SK-N-SH treated with all-trans-retinoic acid at 6 μM for 48 hours (cell line): ENCODE results near the gene HP1BP3.

Source experiments
- ATAC-seq: fragments of 200-7000 bp; cut with Tn5 transposase; 3 replicates; pipeline ENCODE4 v1.9.1; 2020; ENCODE audit warnings: mild to moderate bottlenecking, moderate library complexity
- ARNTL ChIP-seq: fragments of 450-650 bp; formaldehyde crosslinking; IDR thresholded peaks from 2 replicates; pipeline ENCODE4 v1.5.0; 2020; ENCODE audit warnings: low read depth, mild to moderate bottlenecking, moderate library complexity, borderline replicate concordance
- BACH2 ChIP-seq: fragments of 250-450 bp; sonication (Bioruptor Pico); IDR thresholded peaks from 2 replicates; pipeline ENCODE4 v1.9.0; 2021; ENCODE audit warnings: mild to moderate bottlenecking, borderline replicate concordance
- CSDC2 ChIP-seq: fragments of 250-450 bp; sonication (Bioruptor Pico); IDR thresholded peaks from 2 replicates; pipeline ENCODE4 v1.5.0; 2020; ENCODE audit warnings: mild to moderate bottlenecking, moderate library complexity
- ESRRG ChIP-seq: fragments of 250-450 bp; sonication (Bioruptor Pico); IDR thresholded peaks from 2 replicates; pipeline ENCODE4 v1.6.1; 2021; ENCODE audit warnings: mild to moderate bottlenecking
- GLIS3 ChIP-seq: fragments of 250-450 bp; sonication (Bioruptor Pico); IDR thresholded peaks from 2 replicates; pipeline ENCODE4 v1.5.0; 2020; ENCODE audit warnings: mild to moderate bottlenecking, moderate library complexity
- ISL1 ChIP-seq: fragments of 250-450 bp; sonication (Bioruptor Pico); IDR thresholded peaks from 2 replicates; pipeline ENCODE4 v2.1.2; 2022; ENCODE audit warnings: mild to moderate bottlenecking, moderate library complexity
- OSR1 ChIP-seq: fragments of 250-450 bp; sonication (Bioruptor Pico); IDR thresholded peaks from 2 replicates; pipeline ENCODE4 v1.8.0; 2022; ENCODE audit warnings: moderate library complexity, mild to moderate bottlenecking, inconsistent platforms
- PPARA ChIP-seq: fragments of 250-450 bp; sonication (Bioruptor Pico); IDR thresholded peaks from 2 replicates; pipeline ENCODE4 v1.5.0; 2020; ENCODE audit warnings: mild to moderate bottlenecking, borderline replicate concordance
- RARB ChIP-seq: fragments of 250-450 bp; sonication (Bioruptor Pico); IDR thresholded peaks from 2 replicates; pipeline ENCODE4 v1.8.0; 2021; ENCODE audit warnings: mild to moderate bottlenecking, moderate library complexity
- SNAI2 ChIP-seq: fragments of 250-450 bp; sonication (Bioruptor Pico); IDR thresholded peaks from 2 replicates; pipeline ENCODE4 v1.5.0; 2020; ENCODE audit warnings: mild to moderate bottlenecking, moderate library complexity
- TCF4 ChIP-seq: fragments of 250-450 bp; sonication (Bioruptor Pico); IDR thresholded peaks from 2 replicates; pipeline ENCODE4 v1.8.0; 2021; ENCODE audit warnings: mild to moderate bottlenecking, moderate library complexity, borderline replicate concordance
- TOX ChIP-seq: fragments of 250-450 bp; sonication (Bioruptor Pico); IDR thresholded peaks from 2 replicates; pipeline ENCODE4 v1.8.0; 2021; ENCODE audit warnings: mild to moderate bottlenecking, moderate library complexity, borderline replicate concordance
- ZC3H10 ChIP-seq: fragments of 250-450 bp; sonication (Bioruptor Pico); IDR thresholded peaks from 2 replicates; pipeline ENCODE4 v1.5.1; 2021; ENCODE audit warnings: mild to moderate bottlenecking, moderate library complexity
- ZFP3 ChIP-seq: fragments of 250-450 bp; sonication (Bioruptor Pico); IDR thresholded peaks from 2 replicates; pipeline ENCODE4 v1.5.0; 2020; ENCODE audit warnings: mild to moderate bottlenecking, moderate library complexity
- ZFP30 ChIP-seq: fragments of 450-650 bp; formaldehyde crosslinking; IDR thresholded peaks from 2 replicates; pipeline ENCODE4 v1.5.0; 2022; ENCODE audit warnings: mild to moderate bottlenecking, moderate library complexity
- ZNF565 ChIP-seq: fragments of 450-650 bp; formaldehyde crosslinking; conservative IDR thresholded peaks from 2 replicates; pipeline ENCODE4 v1.5.0; 2020; ENCODE audit warnings: low read depth, mild to moderate bottlenecking, moderate library complexity
- ZNF8 ChIP-seq: fragments of 450-650 bp; formaldehyde crosslinking; IDR thresholded peaks from 2 replicates; pipeline ENCODE4 v1.5.0; 2020; ENCODE audit warnings: mild to moderate bottlenecking, moderate library complexity
- TF ChIP-seq, protein P1 (sequence below): fragments of 250-450 bp; sonication (Bioruptor Pico); IDR thresholded peaks from 2 replicates; pipeline ENCODE4 v1.5.1; 2021; ENCODE audit warnings: mild to moderate bottlenecking, moderate library complexity
- TF ChIP-seq, protein P2 (sequence below): fragments of 250-450 bp; sonication (Bioruptor Pico); IDR thresholded peaks from 2 replicates; pipeline ENCODE4 v1.5.0; 2020; ENCODE audit warnings: mild to moderate bottlenecking, moderate library complexity
- TF ChIP-seq, protein P3 (sequence below): fragments of 250-450 bp; sonication (Bioruptor Pico); IDR thresholded peaks from 2 replicates; pipeline ENCODE4 v1.8.0; 2021; ENCODE audit warnings: low read depth, mild to moderate bottlenecking, moderate library complexity, borderline replicate concordance
- TF ChIP-seq, protein P4 (sequence below): fragments of 250-450 bp; sonication (Bioruptor Pico); IDR thresholded peaks from 2 replicates; pipeline ENCODE4 v1.5.1; 2020; ENCODE audit warnings: low read depth, mild to moderate bottlenecking, moderate library complexity

HP1BP3 gene

DNA sequence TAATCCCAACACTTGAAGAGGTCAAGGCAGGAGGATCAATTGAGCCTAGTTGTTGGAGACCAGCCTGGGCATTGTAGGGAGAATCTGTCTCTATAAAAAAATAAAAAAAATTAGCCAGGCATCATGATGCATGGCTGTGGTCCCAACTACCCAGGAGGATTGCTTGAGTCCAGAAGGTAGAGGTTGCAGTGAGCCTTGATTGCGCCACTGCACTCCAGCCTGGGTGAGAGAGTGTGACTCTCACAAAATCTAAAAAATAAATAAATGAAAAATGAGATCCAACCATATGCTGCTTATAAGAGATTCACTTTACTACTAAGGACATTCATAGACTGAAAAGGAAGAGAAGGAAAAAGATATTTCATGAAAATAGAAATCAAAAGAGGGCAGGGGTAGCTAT lies 47.1 kb upstream of the HP1BP3 start:
- TF ChIP-seq ZC3H10 (CRISPR knock-in tag): no peak
- TF ChIP-seq, protein P1, sequence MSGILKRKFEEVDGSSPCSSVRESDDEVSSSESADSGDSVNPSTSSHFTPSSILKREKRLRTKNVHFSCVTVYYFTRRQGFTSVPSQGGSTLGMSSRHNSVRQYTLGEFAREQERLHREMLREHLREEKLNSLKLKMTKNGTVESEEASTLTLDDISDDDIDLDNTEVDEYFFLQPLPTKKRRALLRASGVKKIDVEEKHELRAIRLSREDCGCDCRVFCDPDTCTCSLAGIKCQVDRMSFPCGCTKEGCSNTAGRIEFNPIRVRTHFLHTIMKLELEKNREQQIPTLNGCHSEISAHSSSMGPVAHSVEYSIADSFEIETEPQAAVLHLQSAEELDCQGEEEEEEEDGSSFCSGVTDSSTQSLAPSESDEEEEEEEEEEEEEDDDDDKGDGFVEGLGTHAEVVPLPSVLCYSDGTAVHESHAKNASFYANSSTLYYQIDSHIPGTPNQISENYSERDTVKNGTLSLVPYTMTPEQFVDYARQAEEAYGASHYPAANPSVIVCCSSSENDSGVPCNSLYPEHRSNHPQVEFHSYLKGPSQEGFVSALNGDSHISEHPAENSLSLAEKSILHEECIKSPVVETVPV: no peak
- TF ChIP-seq SNAI2 (CRISPR knock-in tag): no peak
- no peak for TF ChIP-seq GLIS3
- no peak for TF ChIP-seq ZNF8
- no peak for TF ChIP-seq ZFP30 (CRISPR knock-in tag)
- no peak for TF ChIP-seq ZFP3 (CRISPR knock-in tag)
- no peak for TF ChIP-seq CSDC2 (CRISPR knock-in tag)
- no peak for TF ChIP-seq ARNTL (CRISPR knock-in tag)
- no peak for TF ChIP-seq ESRRG
- no peak for TF ChIP-seq ISL1
- TF ChIP-seq OSR1 (CRISPR knock-in tag): no peak
- TF ChIP-seq ZNF565: no peak
- no peak for TF ChIP-seq TOX (CRISPR knock-in tag)
- TF ChIP-seq, protein P2, sequence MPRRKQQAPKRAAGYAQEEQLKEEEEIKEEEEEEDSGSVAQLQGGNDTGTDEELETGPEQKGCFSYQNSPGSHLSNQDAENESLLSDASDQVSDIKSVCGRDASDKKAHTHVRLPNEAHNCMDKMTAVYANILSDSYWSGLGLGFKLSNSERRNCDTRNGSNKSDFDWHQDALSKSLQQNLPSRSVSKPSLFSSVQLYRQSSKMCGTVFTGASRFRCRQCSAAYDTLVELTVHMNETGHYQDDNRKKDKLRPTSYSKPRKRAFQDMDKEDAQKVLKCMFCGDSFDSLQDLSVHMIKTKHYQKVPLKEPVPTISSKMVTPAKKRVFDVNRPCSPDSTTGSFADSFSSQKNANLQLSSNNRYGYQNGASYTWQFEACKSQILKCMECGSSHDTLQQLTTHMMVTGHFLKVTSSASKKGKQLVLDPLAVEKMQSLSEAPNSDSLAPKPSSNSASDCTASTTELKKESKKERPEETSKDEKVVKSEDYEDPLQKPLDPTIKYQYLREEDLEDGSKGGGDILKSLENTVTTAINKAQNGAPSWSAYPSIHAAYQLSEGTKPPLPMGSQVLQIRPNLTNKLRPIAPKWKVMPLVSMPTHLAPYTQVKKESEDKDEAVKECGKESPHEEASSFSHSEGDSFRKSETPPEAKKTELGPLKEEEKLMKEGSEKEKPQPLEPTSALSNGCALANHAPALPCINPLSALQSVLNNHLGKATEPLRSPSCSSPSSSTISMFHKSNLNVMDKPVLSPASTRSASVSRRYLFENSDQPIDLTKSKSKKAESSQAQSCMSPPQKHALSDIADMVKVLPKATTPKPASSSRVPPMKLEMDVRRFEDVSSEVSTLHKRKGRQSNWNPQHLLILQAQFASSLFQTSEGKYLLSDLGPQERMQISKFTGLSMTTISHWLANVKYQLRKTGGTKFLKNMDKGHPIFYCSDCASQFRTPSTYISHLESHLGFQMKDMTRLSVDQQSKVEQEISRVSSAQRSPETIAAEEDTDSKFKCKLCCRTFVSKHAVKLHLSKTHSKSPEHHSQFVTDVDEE (CRISPR knock-in tag): no peak
- no peak for TF ChIP-seq PPARA (CRISPR knock-in tag)
- TF ChIP-seq, all 23 proteins: peak for 0
- no peak for ATAC-seq

DNA sequence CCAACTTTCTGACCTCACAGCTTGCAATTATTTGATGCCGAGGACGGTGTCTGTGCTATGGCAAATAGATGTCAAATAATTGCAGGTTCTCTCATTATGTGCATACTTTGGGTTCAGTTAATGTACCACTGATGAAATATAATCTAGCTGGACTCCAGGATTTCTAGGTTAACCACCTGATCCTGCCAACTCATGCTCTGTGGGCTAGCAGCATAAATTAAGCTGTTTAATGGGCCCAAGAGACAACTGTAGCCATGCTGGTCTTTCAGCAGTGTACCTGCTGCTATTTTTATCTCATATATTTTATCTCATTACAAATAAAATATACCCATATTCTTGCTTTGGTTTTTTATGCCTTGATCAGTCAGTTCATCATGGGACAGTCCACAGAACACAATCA lies 43.3 kb upstream of the HP1BP3 start:
- ATAC-seq: no peak
- TF ChIP-seq, protein P3, sequence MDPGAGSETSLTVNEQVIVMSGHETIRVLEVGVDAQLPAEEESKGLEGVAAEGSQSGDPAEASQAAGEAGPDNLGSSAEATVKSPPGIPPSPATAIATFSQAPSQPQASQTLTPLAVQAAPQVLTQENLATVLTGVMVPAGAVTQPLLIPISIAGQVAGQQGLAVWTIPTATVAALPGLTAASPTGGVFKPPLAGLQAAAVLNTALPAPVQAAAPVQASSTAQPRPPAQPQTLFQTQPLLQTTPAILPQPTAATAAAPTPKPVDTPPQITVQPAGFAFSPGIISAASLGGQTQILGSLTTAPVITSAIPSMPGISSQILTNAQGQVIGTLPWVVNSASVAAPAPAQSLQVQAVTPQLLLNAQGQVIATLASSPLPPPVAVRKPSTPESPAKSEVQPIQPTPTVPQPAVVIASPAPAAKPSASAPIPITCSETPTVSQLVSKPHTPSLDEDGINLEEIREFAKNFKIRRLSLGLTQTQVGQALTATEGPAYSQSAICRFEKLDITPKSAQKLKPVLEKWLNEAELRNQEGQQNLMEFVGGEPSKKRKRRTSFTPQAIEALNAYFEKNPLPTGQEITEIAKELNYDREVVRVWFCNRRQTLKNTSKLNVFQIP (CRISPR knock-in tag): no peak
- TF ChIP-seq ZFP3 (CRISPR knock-in tag): no peak
- no peak for TF ChIP-seq BACH2 (CRISPR knock-in tag)
- TF ChIP-seq TCF4 (CRISPR knock-in tag): no peak
- TF ChIP-seq GLIS3: no peak
- TF ChIP-seq OSR1 (CRISPR knock-in tag): no peak
- no peak for TF ChIP-seq ZFP30 (CRISPR knock-in tag)

DNA sequence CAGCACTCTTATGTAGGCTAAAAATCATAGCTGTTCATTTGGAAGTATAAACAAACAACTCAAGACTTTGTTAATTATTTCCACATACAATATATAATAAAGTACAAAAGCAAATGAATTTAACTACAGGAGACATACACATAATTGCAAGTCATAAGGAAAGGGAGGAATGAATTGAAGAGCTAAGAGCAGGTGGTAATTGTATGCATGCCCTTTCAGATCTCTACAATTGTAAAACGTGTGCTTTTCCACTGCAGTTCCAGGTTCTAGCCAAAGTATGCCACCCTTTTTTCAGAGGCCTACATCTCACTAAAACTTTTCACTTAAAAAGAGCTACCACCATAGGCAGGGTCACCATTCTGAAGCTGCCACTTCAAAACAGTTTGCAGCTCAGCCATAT lies 42.8 kb upstream of the HP1BP3 start:
- TF ChIP-seq TOX (CRISPR knock-in tag): no peak
- no peak for TF ChIP-seq ZC3H10 (CRISPR knock-in tag)
- no peak for TF ChIP-seq RARB (CRISPR knock-in tag)
- no peak for TF ChIP-seq TCF4 (CRISPR knock-in tag)
- no peak for TF ChIP-seq ESRRG
- ATAC-seq: no peak

DNA sequence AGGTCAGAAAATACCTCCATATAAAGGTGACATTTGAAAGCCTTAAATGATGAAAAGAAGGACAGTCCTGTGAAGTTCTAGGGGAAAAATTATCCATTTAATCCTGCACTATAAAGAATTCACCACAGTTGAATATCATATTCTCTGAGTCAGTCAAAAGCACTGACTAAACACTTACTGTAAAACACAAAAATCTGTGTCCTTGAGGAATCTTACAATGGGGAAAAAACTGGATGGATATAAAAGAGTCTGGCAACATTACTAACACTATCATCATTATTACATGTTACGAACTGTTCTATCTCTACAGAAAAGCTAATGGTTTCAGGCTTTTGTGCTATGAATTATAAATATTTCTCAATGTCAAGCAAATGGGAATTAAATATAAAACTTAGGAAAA lies 42.4 kb upstream of the HP1BP3 start:
- ATAC-seq: no peak
- TF ChIP-seq, protein P2 (CRISPR knock-in tag): no peak
- TF ChIP-seq ARNTL (CRISPR knock-in tag) (no peak), RARB (CRISPR knock-in tag) (no peak), CSDC2 (CRISPR knock-in tag) (no peak), BACH2 (CRISPR knock-in tag) (no peak), OSR1 (CRISPR knock-in tag) (no peak), ZC3H10 (CRISPR knock-in tag) (no peak), ZFP3 (CRISPR knock-in tag) (no peak), ESRRG (no peak)
- TF ChIP-seq, protein P3 (CRISPR knock-in tag): no peak
- TF ChIP-seq, protein P1: no peak
- TF ChIP-seq, protein P4, sequence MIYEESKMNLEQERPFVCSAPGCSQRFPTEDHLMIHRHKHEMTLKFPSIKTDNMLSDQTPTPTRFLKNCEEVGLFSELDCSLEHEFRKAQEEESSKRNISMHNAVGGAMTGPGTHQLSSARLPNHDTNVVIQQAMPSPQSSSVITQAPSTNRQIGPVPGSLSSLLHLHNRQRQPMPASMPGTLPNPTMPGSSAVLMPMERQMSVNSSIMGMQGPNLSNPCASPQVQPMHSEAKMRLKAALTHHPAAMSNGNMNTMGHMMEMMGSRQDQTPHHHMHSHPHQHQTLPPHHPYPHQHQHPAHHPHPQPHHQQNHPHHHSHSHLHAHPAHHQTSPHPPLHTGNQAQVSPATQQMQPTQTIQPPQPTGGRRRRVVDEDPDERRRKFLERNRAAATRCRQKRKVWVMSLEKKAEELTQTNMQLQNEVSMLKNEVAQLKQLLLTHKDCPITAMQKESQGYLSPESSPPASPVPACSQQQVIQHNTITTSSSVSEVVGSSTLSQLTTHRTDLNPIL (CRISPR knock-in tag): no peak
